Neural cell (in vitro differentiated cells): Measurements from ENCODE around the gene MAML2. TPM values are rescaled to one million over a fixed set of nuclear protein-coding genes. Genes with fewer than 3 reads are reported as not detected.

Experiments
- H2AFZ ChIP-seq: fragments of 200-600, 300-800 bp; sonication (generic), shearing (Covaris generic); 2 replicates; pipeline ENCODE4 v1.6.0; 2014; ENCODE audit warnings: low read depth, mild to moderate bottlenecking, antibody characterized with exemption, low read length, moderate library complexity
- H3F3A ChIP-seq: fragments of 200-600 bp; shearing (Covaris generic); 2 replicates; pipeline ENCODE4 v1.6.1; 2016; ENCODE audit warnings: mild to moderate bottlenecking, moderate library complexity, mixed read lengths, antibody characterized with exemption, low read length; ENCODE audit not compliant: insufficient read depth, poor library complexity, severe bottlenecking
- H3K27ac ChIP-seq: fragments of 200-600, 300-800 bp; sonication (generic), shearing (Covaris generic); 2 replicates; pipeline ENCODE4 v1.5.1; 2014; ENCODE audit warnings: mild to moderate bottlenecking, low read length, moderate library complexity
- H3K27me3 ChIP-seq: fragments of 300-800, 200-600 bp; sonication (generic), shearing (Covaris generic); 2 replicates; pipeline ENCODE4 v1.6.0; 2014; ENCODE audit warnings: mild to moderate bottlenecking, low read depth, low read length, moderate library complexity; ENCODE audit not compliant: insufficient read depth
- H3K36me3 ChIP-seq: fragments of 300-800, 200-600 bp; sonication (generic), shearing (Covaris generic); 2 replicates; pipeline ENCODE4 v1.5.1; 2014; ENCODE audit warnings: mild to moderate bottlenecking, antibody characterized with exemption, low read length, moderate library complexity; ENCODE audit not compliant: insufficient read depth
- H3K4me2 ChIP-seq: fragments of 300-800, 200-600 bp; sonication (generic), shearing (Covaris generic); 2 replicates; pipeline ENCODE4 v1.6.0; 2014; ENCODE audit warnings: mild to moderate bottlenecking, low read length
- H3K4me3 ChIP-seq: fragments of 300-800, 200-600 bp; sonication (generic), shearing (Covaris generic); 2 replicates; pipeline ENCODE4 v1.5.1; 2014; ENCODE audit warnings: mild to moderate bottlenecking, low read length, moderate library complexity
- H3K79me2 ChIP-seq: fragments of 200-600 bp; shearing (Covaris generic); replicated peaks from 2 replicates; pipeline ENCODE4 v1.6.0; 2014; ENCODE audit warnings: mild to moderate bottlenecking, low read length, moderate library complexity; ENCODE audit not compliant: insufficient read depth
- H3K9ac ChIP-seq: fragments of 300-800, 200-600 bp; sonication (generic), shearing (Covaris generic); 2 replicates; pipeline ENCODE4 v1.6.1; 2016; ENCODE audit warnings: mild to moderate bottlenecking, low read length, mixed read lengths
- H3K9me2 ChIP-seq: fragments of 200-600 bp; shearing (Covaris generic); 2 replicates; pipeline ENCODE4 v1.6.1; 2016; ENCODE audit warnings: mild to moderate bottlenecking, low read length, mixed read lengths; ENCODE audit not compliant: insufficient read depth
- H3K9me3 ChIP-seq: fragments of 200-600, 300-800 bp; sonication (generic), shearing (Covaris generic); 2 replicates; pipeline ENCODE4 v1.6.1; 2016; ENCODE audit warnings: mild to moderate bottlenecking, mixed run types, low read length, moderate library complexity, mixed read lengths
- H4K20me1 ChIP-seq: fragments of 200-600 bp; shearing (Covaris generic); 2 replicates; pipeline ENCODE4 v1.6.1; 2016; ENCODE audit warnings: mild to moderate bottlenecking, mixed run types; ENCODE audit not compliant: insufficient read depth
- CTCF ChIP-seq: fragments of 450-650 bp; IDR thresholded peaks from 2 replicates; pipeline ENCODE4 v1.5.1; 2014; ENCODE audit warnings: antibody characterized with exemption, mild to moderate bottlenecking, moderate library complexity; ENCODE audit not compliant: poor library complexity, severe bottlenecking
- EP300 ChIP-seq: fragments of 450-650 bp; conservative IDR thresholded peaks from 2 replicates; pipeline ENCODE4 v1.6.1; 2014; ENCODE audit warnings: antibody characterized with exemption, mild to moderate bottlenecking, moderate library complexity; ENCODE audit not compliant: poor library complexity, severe bottlenecking
- EZH2 ChIP-seq: fragments of 200-600, 300-800 bp; shearing (Covaris generic), sonication (generic); IDR thresholded peaks from 2 replicates; pipeline ENCODE4 v1.6.1; 2014; ENCODE audit warnings: antibody characterized with exemption, low read length, borderline replicate concordance, mild to moderate bottlenecking; ENCODE audit not compliant: insufficient read depth, poor library complexity, severe bottlenecking
- MXI1 ChIP-seq: fragments of 450-650 bp; conservative IDR thresholded peaks from 2 replicates; pipeline ENCODE4 v1.6.1; 2014; ENCODE audit warnings: antibody characterized with exemption, mild to moderate bottlenecking; ENCODE audit not compliant: poor library complexity, severe bottlenecking
- POLR2AphosphoS5 ChIP-seq: IDR thresholded peaks from 2 replicates; pipeline ENCODE4 v1.6.1; 2012
- RAD21 ChIP-seq: fragments of 450-650 bp; conservative IDR thresholded peaks from 2 replicates; pipeline ENCODE4 v1.6.1; 2014; ENCODE audit warnings: antibody characterized with exemption, mild to moderate bottlenecking, moderate library complexity
- REST ChIP-seq: IDR thresholded peaks from 2 replicates; pipeline ENCODE4 v1.6.1; 2012; ENCODE audit warnings: borderline replicate concordance
- SMC3 ChIP-seq: fragments of 450-650 bp; conservative IDR thresholded peaks from 2 replicates; pipeline ENCODE4 v1.6.1; 2014; ENCODE audit warnings: antibody characterized with exemption, mild to moderate bottlenecking, moderate library complexity; ENCODE audit not compliant: poor library complexity
- TAF1 ChIP-seq: IDR thresholded peaks from 2 replicates; pipeline ENCODE4 v1.6.1; 2012; ENCODE audit warnings: low read depth
- polyA plus RNA-seq: library from polyadenylated mRNA; depleted of rRNA; stranded (reverse); fragments of >200 nt; gene quantifications from 2 replicates; pipeline ENCODE4 v1.2.3, GENCODE V29; 2014

MAML2 gene
- polyA plus RNA-seq, 1 donor from 2014 or later = 3.6 TPM

GRCh38 chr11:96173906-96174305 lies 169.1 kb downstream of the MAML2 start:
- Histone ChIP-seq H3K36me3 (no peaks in the 10 kb centered on the region), H3F3A (peaks cover 13% of the 10 kb centered on the region), H3K4me3 (no peak overlapping the region), H3K9me3 (no peaks in the 10 kb centered on the region), H2AFZ (no peak overlapping the region), H3K79me2 (no peaks in the 10 kb centered on the region), H3K9me2 (no peaks in the 10 kb centered on the region), H3K9ac (no peak overlapping the region), H3K27me3 (no peaks in the 10 kb centered on the region), H3K4me2 (no peak overlapping the region), H4K20me1 (no peaks in the 10 kb centered on the region), H3K27ac (no peak overlapping the region)
- TF ChIP-seq TAF1 (no peak), SMC3 (no peak), POLR2AphosphoS5 (no peak), RAD21 (no peak), MXI1 (no peak), EP300 (no peak), CTCF (no peak), REST (no peak), EZH2 (no peak)

GRCh38 chr11:96173422-96173821 lies 169.6 kb downstream of the MAML2 start:
- Histone ChIP-seq H3K27me3 (no peaks in the 10 kb centered on the region), H3F3A (peaks cover 13% of the 10 kb centered on the region), H3K36me3 (no peaks in the 10 kb centered on the region), H3K4me2 (no peak overlapping the region), H3K9me2 (no peaks in the 10 kb centered on the region), H3K79me2 (no peaks in the 10 kb centered on the region), H3K27ac (no peak overlapping the region), H3K4me3 (no peak overlapping the region), H3K9me3 (no peaks in the 10 kb centered on the region), H2AFZ (no peak overlapping the region), H3K9ac (no peak overlapping the region), H4K20me1 (no peaks in the 10 kb centered on the region)
- no peak for TF ChIP-seq REST
